Tibial nerve (tissue), 4 donors: ENCODE data around the gene MICU1.

Experiments
- EP300 ChIP-seq, 2 donors: sonication (generic); formaldehyde crosslinking; IDR thresholded peaks; one replicate each; pipeline ENCODE4 v1.6.1; 2017; ENCODE audit warnings: antibody characterized with exemption in 2 of 2, mild to moderate bottlenecking in 1 of 2
- POLR2A ChIP-seq, 2 donors: fragments of 450-650 bp; IDR thresholded peaks; one replicate each; pipeline ENCODE4 v1.6.1; 2017; ENCODE audit warnings: antibody characterized with exemption in 2 of 2, mild to moderate bottlenecking in 2 of 2, moderate library complexity in 2 of 2
- TF ChIP-seq, protein P1 (sequence below), 5 experiments: fragments of 200-600 bp in 3 of 5; fragments of 450-650 bp in 2 of 5; sonication (generic) in 3 of 5; IDR thresholded peaks; one replicate each; pipeline ENCODE4 v1.5.1; 2016 to 2019; ENCODE audit warnings: antibody characterized with exemption in 5 of 5, mild to moderate bottlenecking in 3 of 5, moderate library complexity in 2 of 5

- TF ChIP-seq, protein P1, sequence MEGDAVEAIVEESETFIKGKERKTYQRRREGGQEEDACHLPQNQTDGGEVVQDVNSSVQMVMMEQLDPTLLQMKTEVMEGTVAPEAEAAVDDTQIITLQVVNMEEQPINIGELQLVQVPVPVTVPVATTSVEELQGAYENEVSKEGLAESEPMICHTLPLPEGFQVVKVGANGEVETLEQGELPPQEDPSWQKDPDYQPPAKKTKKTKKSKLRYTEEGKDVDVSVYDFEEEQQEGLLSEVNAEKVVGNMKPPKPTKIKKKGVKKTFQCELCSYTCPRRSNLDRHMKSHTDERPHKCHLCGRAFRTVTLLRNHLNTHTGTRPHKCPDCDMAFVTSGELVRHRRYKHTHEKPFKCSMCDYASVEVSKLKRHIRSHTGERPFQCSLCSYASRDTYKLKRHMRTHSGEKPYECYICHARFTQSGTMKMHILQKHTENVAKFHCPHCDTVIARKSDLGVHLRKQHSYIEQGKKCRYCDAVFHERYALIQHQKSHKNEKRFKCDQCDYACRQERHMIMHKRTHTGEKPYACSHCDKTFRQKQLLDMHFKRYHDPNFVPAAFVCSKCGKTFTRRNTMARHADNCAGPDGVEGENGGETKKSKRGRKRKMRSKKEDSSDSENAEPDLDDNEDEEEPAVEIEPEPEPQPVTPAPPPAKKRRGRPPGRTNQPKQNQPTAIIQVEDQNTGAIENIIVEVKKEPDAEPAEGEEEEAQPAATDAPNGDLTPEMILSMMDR (IDR thresholded peaks at IDR 0.05), result no peak
- TF ChIP-seq POLR2A (IDR thresholded peaks at IDR 0.05) (no peak), EP300 (IDR thresholded peaks at IDR 0.05) (no peak)
Observed at GRCh38 chr10:72416661-72417060, 209.2 kb downstream of the MICU1 start.
